Measurements from ENCODE around the gene NXPH2. TPM values are rescaled to one million over a fixed set of nuclear protein-coding genes. Genes with fewer than 3 reads are reported as not detected.

Gene NXPH2
- total and polyA plus RNA-seq, 2 donors (not counting 3 experiments of a cell fraction or from before 2014, with no cell fraction given) = not detected

- BruUV-seq (replicated peaks) = no TSS peak
- CTCF ChIA-PET = no interaction called here
- Histone ChIP-seq H3K79me2 (ENCODE audit: control insufficient read depth, insufficient read depth, low read length) (no peaks in the 10 kb centered on the region), H3K4me1 (ENCODE audit: control insufficient read depth, extremely low read depth, insufficient read depth, low read length) (no peaks in the 10 kb centered on the region), H3K36me3 (ENCODE audit: control insufficient read depth in 2 of 2, extremely low read depth in 1 of 2, insufficient read depth in 2 of 2, low read length in 2 of 2) (no peaks in the 10 kb centered on the region), H3K27me3 (ENCODE audit: control insufficient read depth in 2 of 2, insufficient read depth in 2 of 2, low read length in 2 of 2) (peaks cover 38 to 48% of the 10 kb centered on the region in 2 experiments), H3K9me1 (replicated peaks; ENCODE audit: control insufficient read depth, extremely low read depth, insufficient read depth, low read length) (no peaks in the 10 kb centered on the region), H3K9me3 (replicated peaks; ENCODE audit: control insufficient read depth, insufficient read depth, low read length) (no peaks in the 10 kb centered on the region), H2AFZ (ENCODE audit: low read depth, low read length) (no peak overlapping the region), H3K4me2 (ENCODE audit: insufficient read depth, low read length) (no peak overlapping the region), H3K27ac (ENCODE audit: insufficient read depth, low read depth, low read length) (no peak overlapping the region), H3K4me3 (replicated peaks in 1 of 3; ENCODE audit: insufficient read depth in 1 of 3, low read depth in 1 of 3, low read length in 3 of 3) (no peak overlapping the region), H3K9ac (replicated peaks; ENCODE audit: extremely low read depth, insufficient read depth, low read length) (no peak overlapping the region), H4K20me1 (replicated peaks; ENCODE audit: control insufficient read depth, extremely low read depth, insufficient read depth, low read length) (no peaks in the 10 kb centered on the region)
- dilution Hi-C loops (cut with MboI; ENCODE audit: extremely low pct_ligation_motif_present, low sequenced_read_pairs) (no loop called here), intact Hi-C loops (cut with micrococcal nuclease) (no loop called here)
- POLR2A ChIA-PET = no interaction called here
- DNase-seq (ENCODE audit: low read depth, low spot score) (no peak), FAIRE-seq (no peak)
- TF ChIP-seq MYC (IDR thresholded peaks at IDR 0.05; ENCODE audit: low read depth, low read length) (no peak), FOS (IDR thresholded peaks at IDR 0.05; ENCODE audit: borderline replicate concordance, insufficient read depth, low read length) (no peak), GATA2 (IDR thresholded peaks at IDR 0.05; ENCODE audit: insufficient read depth, insufficient read length, low read depth, low read length) (no peak), CTCF (IDR thresholded peaks at IDR 0.05; ENCODE audit: extremely low read depth in 1 of 2, insufficient read depth in 1 of 2, low read depth in 1 of 2, low read length in 2 of 2) (no peak), MAX (IDR thresholded peaks at IDR 0.05; ENCODE audit: insufficient read depth, insufficient read length) (no peak), POLR2AphosphoS5 (IDR thresholded peaks at IDR 0.05; ENCODE audit: insufficient read depth, low read depth, low read length) (no peak), POLR2A (IDR thresholded peaks at IDR 0.05; ENCODE audit: low read depth, low read length) (no peak), JUN (IDR thresholded peaks at IDR 0.05; ENCODE audit: borderline replicate concordance, insufficient read depth, insufficient read length, low read depth) (no peak), EZH2 (IDR thresholded peaks at IDR 0.05; ENCODE audit: borderline replicate concordance, low read depth, low read length, severe bottlenecking) (no peak)
Observed at GRCh38 chr2:138779406-138779780, 797 bp downstream of the NXPH2 start.

Data from endothelial cell of umbilical vein (primary cell).